SKM-1 (cell line): Measurements from ENCODE around the gene USP34.

Experiments
- DNase-seq: peaks from one replicate; lab custom pipeline; 2025; ENCODE audit not compliant: unreplicated experiment; lab: John Stamatoyannopoulos, UW

USP34 gene

GRCh38 chr2:61377046-61377445 is 93.8 kb downstream of the USP34 start:
- no peak for DNase-seq

GRCh38 chr2:61376211-61376610 is 94.7 kb downstream of the USP34 start:
- no peak for DNase-seq

GRCh38 chr2:61371027-61371426 is 99.9 kb downstream of the USP34 start:
- no peak for DNase-seq

GRCh38 chr2:61368687-61369665 is 101.9 kb downstream of the USP34 start:
- DNase-seq: no peak

- DNase-seq: no peak
These were observed 103.7 kb downstream of the USP34 start for GRCh38 chr2:61367177-61367576.

- no peak for DNase-seq
These were observed 107.3 kb downstream of the USP34 start for GRCh38 chr2:61363580-61363979.

GRCh38 chr2:61362873-61363272 is 108.0 kb downstream of the USP34 start:
- no peak for DNase-seq

- no peak for DNase-seq
These were observed 109.8 kb downstream of the USP34 start for GRCh38 chr2:61361068-61361467.

GRCh38 chr2:61359058-61359457 is 111.8 kb downstream of the USP34 start:
- DNase-seq: no peak

- no peak for DNase-seq
These were observed 113.2 kb downstream of the USP34 start for GRCh38 chr2:61357681-61358080.

GRCh38 chr2:61356958-61357350 is 113.9 kb downstream of the USP34 start:
- no peak for DNase-seq

GRCh38 chr2:61356261-61356957 is 114.5 kb downstream of the USP34 start:
- no peak for DNase-seq

- no peak for DNase-seq
These were observed 116.2 kb downstream of the USP34 start for GRCh38 chr2:61354543-61355197.

- DNase-seq: no peak
These were observed 117.0 kb downstream of the USP34 start for GRCh38 chr2:61353909-61354308.

GRCh38 chr2:61350777-61351176 is 120.1 kb downstream of the USP34 start:
- no peak for DNase-seq

- DNase-seq: no peak
These were observed 127.7 kb downstream of the USP34 start for GRCh38 chr2:61343141-61343540.

- no peak for DNase-seq
These were observed 130.6 kb downstream of the USP34 start for GRCh38 chr2:61340242-61340641.

- DNase-seq: no peak
These were observed 132.4 kb downstream of the USP34 start for GRCh38 chr2:61338447-61338846.

GRCh38 chr2:61335187-61335586 is 135.7 kb downstream of the USP34 start:
- no peak for DNase-seq

- DNase-seq: no peak
These were observed 136.4 kb downstream of the USP34 start for GRCh38 chr2:61334466-61334865.

- DNase-seq: no peak
These were observed 142.1 kb downstream of the USP34 start for GRCh38 chr2:61328707-61329251.
